Measurements from ENCODE around the gene FAM20C. TPM values are rescaled to one million over a fixed set of nuclear protein-coding genes. Genes with fewer than 3 reads are reported as not detected.

The FAM20C gene
- total RNA-seq, 6 donors from 2014 or later: 17.7 to 53.7 (median 46.8) TPM

DNA sequence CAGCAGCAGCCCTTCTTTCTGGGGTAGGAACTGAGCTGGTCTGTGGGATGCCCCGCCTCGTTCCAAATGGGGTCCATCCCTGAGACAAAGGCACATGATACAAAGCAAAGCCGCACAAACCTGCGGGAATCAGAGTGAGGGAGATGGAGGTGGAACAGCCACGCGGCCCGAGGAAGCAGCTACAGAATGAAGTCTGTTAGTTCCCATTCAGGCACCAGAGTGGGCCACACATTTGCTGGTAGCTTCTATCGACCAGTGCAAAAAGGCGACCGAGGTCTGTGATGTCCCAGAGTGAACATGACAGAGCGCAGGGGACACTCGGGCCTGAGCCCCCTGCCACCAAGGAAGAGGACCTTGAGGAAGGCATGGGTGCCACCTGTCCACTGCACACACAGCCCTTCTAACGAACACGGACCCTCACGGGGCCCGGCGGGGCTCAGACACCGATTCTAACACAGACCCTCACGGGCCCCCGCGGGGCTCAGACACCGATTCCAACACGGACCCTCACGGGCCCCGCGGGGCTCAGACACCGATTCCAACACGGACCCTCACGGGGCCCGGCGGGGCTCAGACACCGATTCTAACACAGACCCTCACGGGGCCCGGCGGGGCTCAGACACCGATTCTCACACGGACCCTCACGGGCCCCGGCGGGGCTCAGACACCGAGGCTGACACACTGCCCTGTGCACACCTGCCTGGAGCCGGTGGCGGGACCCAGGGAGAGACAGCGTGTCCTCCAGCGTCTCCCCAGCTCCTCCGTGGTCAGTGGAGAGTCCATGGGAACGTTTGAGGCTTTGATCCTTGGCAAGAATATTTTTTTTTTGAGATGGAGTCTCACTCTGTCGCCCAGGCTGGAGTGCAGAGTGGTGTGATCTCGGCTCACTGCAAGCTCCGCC, 32.8 kb upstream of the FAM20C start:
- Histone ChIP-seq H3K4me3 (peak overlapping the region in 1 of 4 donors; percentile 16), H3K36me3 (no peaks in the 10 kb centered on the region), H3K27me3 (no peaks in the 10 kb centered on the region), H3K27ac (no peak overlapping the region), H3K9me3 (no peaks in the 10 kb centered on the region), H3K4me1 (peaks cover 0 to 10% (median under 1%) of the 10 kb centered on the region in 4 donors)
- DNase-seq (peak in 1 of 2 donors; percentile 78), ATAC-seq (ENCODE audit: low FRiP score in 2 of 2) (peak in 1 of 2 donors; percentile 38)
- TF ChIP-seq POLR2A (IDR thresholded peaks at IDR 0.05): no peak
- no peak for TF ChIP-seq POLR2AphosphoS5 (IDR thresholded peaks at IDR 0.05)
- TF ChIP-seq, protein P1, sequence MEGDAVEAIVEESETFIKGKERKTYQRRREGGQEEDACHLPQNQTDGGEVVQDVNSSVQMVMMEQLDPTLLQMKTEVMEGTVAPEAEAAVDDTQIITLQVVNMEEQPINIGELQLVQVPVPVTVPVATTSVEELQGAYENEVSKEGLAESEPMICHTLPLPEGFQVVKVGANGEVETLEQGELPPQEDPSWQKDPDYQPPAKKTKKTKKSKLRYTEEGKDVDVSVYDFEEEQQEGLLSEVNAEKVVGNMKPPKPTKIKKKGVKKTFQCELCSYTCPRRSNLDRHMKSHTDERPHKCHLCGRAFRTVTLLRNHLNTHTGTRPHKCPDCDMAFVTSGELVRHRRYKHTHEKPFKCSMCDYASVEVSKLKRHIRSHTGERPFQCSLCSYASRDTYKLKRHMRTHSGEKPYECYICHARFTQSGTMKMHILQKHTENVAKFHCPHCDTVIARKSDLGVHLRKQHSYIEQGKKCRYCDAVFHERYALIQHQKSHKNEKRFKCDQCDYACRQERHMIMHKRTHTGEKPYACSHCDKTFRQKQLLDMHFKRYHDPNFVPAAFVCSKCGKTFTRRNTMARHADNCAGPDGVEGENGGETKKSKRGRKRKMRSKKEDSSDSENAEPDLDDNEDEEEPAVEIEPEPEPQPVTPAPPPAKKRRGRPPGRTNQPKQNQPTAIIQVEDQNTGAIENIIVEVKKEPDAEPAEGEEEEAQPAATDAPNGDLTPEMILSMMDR (IDR thresholded peaks at IDR 0.05): no peak
- no peak for TF ChIP-seq EP300 (IDR thresholded peaks at IDR 0.05)
- WGBS, 2 donors: 82 to 87% methylated on average over 47 to 49 of the region's 50 CpGs

DNA sequence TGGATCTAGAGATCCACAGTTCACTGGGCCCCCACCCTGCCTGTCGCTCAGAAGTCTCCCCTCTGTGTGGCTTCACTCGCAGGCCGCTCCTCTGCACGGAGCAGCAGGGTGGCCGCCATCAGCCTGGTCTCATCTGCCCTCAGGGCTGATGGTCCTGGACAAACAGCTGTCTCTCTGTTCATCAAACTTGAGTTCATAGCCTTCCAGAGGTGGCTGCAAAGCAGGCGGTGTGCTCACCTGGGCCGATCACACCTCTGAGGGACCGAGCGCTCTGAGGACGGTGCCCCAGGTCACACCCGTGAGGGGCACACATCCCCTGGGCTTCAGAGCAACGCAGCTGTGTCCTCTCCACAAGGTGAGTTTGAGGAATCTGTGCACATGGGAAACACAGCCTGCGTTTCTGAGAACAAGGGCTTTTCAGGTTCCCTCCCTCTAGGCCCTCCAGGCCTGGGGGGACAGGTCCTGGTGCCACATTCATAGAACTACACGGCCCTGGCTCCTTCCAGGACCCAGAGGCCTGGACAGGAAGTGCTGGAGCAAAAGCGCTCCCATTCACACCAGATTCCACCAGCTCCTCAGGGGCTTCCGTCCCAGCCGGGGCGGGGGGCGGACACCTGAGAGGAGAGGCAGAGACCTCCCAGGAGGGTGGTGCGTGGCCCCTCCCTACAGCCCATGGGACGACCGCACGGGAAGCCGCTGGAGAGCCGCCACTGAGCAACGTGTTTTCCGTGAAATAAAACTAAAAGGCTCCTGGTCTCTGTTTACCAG, 31.2 kb upstream of the FAM20C start:
- Histone ChIP-seq H3K27me3 (no peaks in the 10 kb centered on the region), H3K9me3 (no peaks in the 10 kb centered on the region), H3K4me3 (no peak overlapping the region), H3K4me1 (peaks cover 0 to 19% (median 5%) of the 10 kb centered on the region in 4 donors), H3K27ac (no peak overlapping the region), H3K36me3 (no peaks in the 10 kb centered on the region)
- TF ChIP-seq EP300 (IDR thresholded peaks at IDR 0.05) (no peak), POLR2A (IDR thresholded peaks at IDR 0.05) (no peak), POLR2AphosphoS5 (IDR thresholded peaks at IDR 0.05) (no peak)
- TF ChIP-seq, protein P1 (IDR thresholded peaks at IDR 0.05): no peak
- WGBS, 2 donors: 61 to 68% methylated on average over 20 to 27 of the region's 27 CpGs
- peak in 1 of 2 donors; percentile 81 for DNase-seq
- ATAC-seq (ENCODE audit: low FRiP score in 2 of 2): no peak

DNA sequence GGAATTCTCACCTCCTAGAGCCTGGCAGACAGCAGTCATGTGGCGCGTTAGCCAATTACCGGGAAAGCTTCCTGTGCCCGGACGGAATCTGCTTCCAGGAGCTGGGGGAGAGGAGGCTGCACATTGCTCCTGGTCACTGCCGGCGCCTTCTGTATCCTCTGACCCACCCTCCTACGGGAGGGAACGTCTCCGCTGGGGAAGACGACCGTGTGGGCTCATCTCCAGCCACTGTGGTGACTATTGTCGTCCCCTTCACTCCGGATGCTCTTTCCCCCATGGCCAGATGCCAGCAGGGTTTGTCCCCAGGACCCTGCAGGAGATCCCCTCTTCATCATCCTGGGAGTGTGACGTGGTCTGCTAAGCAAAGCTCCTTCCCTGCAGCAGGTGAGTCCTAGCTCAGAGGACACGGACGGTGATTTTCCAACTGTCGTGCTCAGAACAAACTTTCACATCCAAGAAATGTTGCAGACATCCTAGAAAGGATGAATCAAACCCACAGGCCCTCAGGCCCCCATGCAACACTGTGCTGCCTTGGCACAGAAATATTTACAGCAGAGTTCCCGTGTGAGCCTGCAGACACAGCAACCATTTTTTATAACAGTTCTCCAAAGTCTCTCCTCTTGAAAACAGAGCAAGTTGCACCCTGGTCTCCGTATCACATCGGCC, 29.6 kb upstream of the FAM20C start:
- ATAC-seq (ENCODE audit: low FRiP score in 2 of 2) (no peak), DNase-seq (no peak)
- no peak overlapping the region for H3K27ac ChIP-seq
- H3K4me1 ChIP-seq: peaks cover 0 to 32% (median 8%) of the 10 kb centered on the region in 4 donors
- 58 to 76% methylated on average over 21 of the region's 21 CpGs for whole genome bisulfite sequencing, 2 donors
- no peak overlapping the region for H3K4me3 ChIP-seq
- no peaks in the 10 kb centered on the region for H3K9me3 ChIP-seq
- H3K27me3 ChIP-seq: no peaks in the 10 kb centered on the region
- no peak for TF ChIP-seq EP300 (IDR thresholded peaks at IDR 0.05)
- no peak for TF ChIP-seq POLR2AphosphoS5 (IDR thresholded peaks at IDR 0.05)
- H3K36me3 ChIP-seq: no peaks in the 10 kb centered on the region

DNA sequence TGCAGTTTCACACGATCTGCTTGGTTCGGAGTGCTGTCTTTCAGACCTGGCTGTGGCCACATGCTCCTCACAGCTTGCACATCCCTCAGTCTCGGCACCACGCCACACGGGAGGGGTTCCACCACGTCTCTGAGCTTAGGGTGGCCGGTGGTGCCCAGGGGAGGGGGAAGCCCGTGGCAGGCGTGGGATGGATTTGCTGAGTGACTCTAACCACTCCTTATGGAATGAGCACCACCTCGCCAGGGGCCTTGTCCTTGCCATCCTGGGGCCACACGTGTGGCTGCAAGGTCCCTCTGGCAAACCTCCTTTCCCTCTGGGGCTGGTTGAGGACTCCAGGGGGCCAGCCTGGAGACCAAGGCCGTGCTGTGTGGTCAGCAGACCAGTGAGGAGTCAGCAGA, 29.1 kb upstream of the FAM20C start:
- WGBS, 2 donors: 85 to 89% methylated on average over 8 to 12 of the region's 12 CpGs
- Histone ChIP-seq H3K27ac (no peak overlapping the region), H3K4me1 (peaks cover 0 to 32% (median 8%) of the 10 kb centered on the region in 4 donors), H3K9me3 (no peaks in the 10 kb centered on the region), H3K27me3 (no peaks in the 10 kb centered on the region), H3K4me3 (no peak overlapping the region), H3K36me3 (no peaks in the 10 kb centered on the region)
- DNase-seq: peak in 1 of 2 donors; percentile 73
- no peak for ATAC-seq (ENCODE audit: low FRiP score in 2 of 2)
- TF ChIP-seq, protein P1 (IDR thresholded peaks at IDR 0.05): no peak
- no peak for TF ChIP-seq POLR2AphosphoS5 (IDR thresholded peaks at IDR 0.05)

Data from upper lobe of left lung (tissue), 6 donors.